IMR-90 (cell line): ENCODE results near the gene MSH6. TPM values are rescaled to one million over a fixed set of nuclear protein-coding genes. Genes with fewer than 3 reads are reported as not detected.

Experiments
- ATAC-seq: fragments of 200-7000 bp; cut with Tn5 transposase; 2 replicates; pipeline ENCODE4 v1.9.1; 2020; ENCODE audit warnings: low read depth, mild to moderate bottlenecking, moderate library complexity
- BruUV-seq: library from RNA; stranded (reverse); fragments of 400-500 nt; replicated peaks from 2 replicates; lab custom pipeline; 2021; lab: Mats Ljungman, UMichigan
- CTCF ChIA-PET: fragments of 300-600 bp; formaldehyde crosslinking; extraction: SDS; loops from one replicate; lab custom pipeline; 2021; ENCODE audit warnings: antibody characterized with exemption; lab: Yijun Ruan, JAX
- POLR2A ChIA-PET: fragments of 300-600 bp; sonication (Branson Sonifier 250); formaldehyde crosslinking; loops from one replicate; lab custom pipeline; 2022; ENCODE audit warnings: antibody characterized with exemption; ENCODE audit not compliant: unreplicated experiment; lab: Charles Lee
- DNase-seq: peaks from one replicate; pipeline ENCODE4 v3.0.0; 2013
- H2AFZ ChIP-seq: replicated peaks from 2 replicates; pipeline ENCODE3; 2013; ENCODE audit warnings: low read length, mild to moderate bottlenecking; ENCODE audit not compliant: poor library complexity
- H2AK5ac ChIP-seq: 2 replicates; pipeline ENCODE4 v1.6.1; 2013; ENCODE audit warnings: low read depth, low read length, inconsistent platforms
- H2AK9ac ChIP-seq: replicated peaks from 2 replicates; pipeline ENCODE3; 2013; ENCODE audit warnings: mild to moderate bottlenecking, low read depth, low read length, moderate library complexity; ENCODE audit not compliant: poor library complexity
- H2BK120ac ChIP-seq: 2 replicates; pipeline ENCODE4 v1.6.1; 2013; ENCODE audit warnings: low read depth, low read length, inconsistent platforms
- H2BK15ac ChIP-seq: 3 replicates; pipeline ENCODE4 v1.6.1; 2013; ENCODE audit warnings: low read depth, low read length, inconsistent platforms
- H2BK20ac ChIP-seq: 2 replicates; pipeline ENCODE4 v1.6.1; 2013; ENCODE audit warnings: low read depth, mild to moderate bottlenecking, inconsistent platforms, low read length, moderate library complexity
- H2BK5ac ChIP-seq: 2 replicates; pipeline ENCODE4 v1.6.1; 2013; ENCODE audit warnings: mild to moderate bottlenecking, low read depth, low read length, inconsistent platforms; ENCODE audit not compliant: poor library complexity, severe bottlenecking
- H3K14ac ChIP-seq: replicated peaks from 2 replicates; pipeline ENCODE4 v1.6.1; 2013; ENCODE audit warnings: low read depth, low read length, inconsistent platforms
- H3K18ac ChIP-seq: 2 replicates; pipeline ENCODE4 v1.6.1; 2013; ENCODE audit warnings: low read depth, low read length, control low read depth
- H3K23ac ChIP-seq: 2 replicates; pipeline ENCODE4 v1.6.1; 2013; ENCODE audit warnings: low read depth, low read length, inconsistent platforms
- H3K27ac ChIP-seq: 2 replicates; pipeline ENCODE4 v1.5.1; 2013; ENCODE audit warnings: mild to moderate bottlenecking, control low read depth, low read length; ENCODE audit not compliant: insufficient read depth
- H3K27me3 ChIP-seq: 2 replicates; pipeline ENCODE4 v1.6.1; 2013; ENCODE audit warnings: low read length; ENCODE audit not compliant: control insufficient read depth, insufficient read depth
- H3K36me3 ChIP-seq: 2 replicates; pipeline ENCODE4 v1.6.1; 2013; ENCODE audit warnings: low read length, mixed read lengths; ENCODE audit not compliant: control insufficient read depth, insufficient read depth
- H3K4ac ChIP-seq: 2 replicates; pipeline ENCODE4 v1.6.1; 2013; ENCODE audit warnings: low read depth, low read length, inconsistent platforms
- H3K4me1 ChIP-seq: 2 replicates; pipeline ENCODE4 v1.6.1; 2013; ENCODE audit warnings: low read length, mixed read lengths; ENCODE audit not compliant: control insufficient read depth, insufficient read depth
- H3K4me2 ChIP-seq: 2 replicates; pipeline ENCODE4 v1.6.1; 2013; ENCODE audit warnings: low read depth, mild to moderate bottlenecking, control low read depth, low read length, moderate library complexity
- H3K4me3 ChIP-seq: 2 replicates; pipeline ENCODE4 v1.5.1; 2013; ENCODE audit warnings: low read depth, mild to moderate bottlenecking, control low read depth, low read length, moderate library complexity; ENCODE audit not compliant: insufficient read depth
- H3K56ac ChIP-seq: 2 replicates; pipeline ENCODE4 v1.6.1; 2013; ENCODE audit warnings: low read length, inconsistent platforms; ENCODE audit not compliant: insufficient read depth; ENCODE audit errors: extremely low read depth
- H3K79me1 ChIP-seq, 2 experiments: 2 replicates each; pipeline ENCODE4 v1.6.1; 2013; ENCODE audit warnings: low read length in 2 of 2, inconsistent platforms in 1 of 2, low read depth in 1 of 2
- H3K9ac ChIP-seq: 2 replicates; pipeline ENCODE4 v1.6.1; 2013; ENCODE audit warnings: low read depth, low read length, control low read depth
- H3K9me1 ChIP-seq: 2 replicates; pipeline ENCODE4 v1.6.1; 2013; ENCODE audit warnings: low read length, inconsistent platforms; ENCODE audit not compliant: insufficient read depth
- H3K9me3 ChIP-seq: 2 replicates; pipeline ENCODE4 v1.6.1; 2013; ENCODE audit warnings: low read length; ENCODE audit not compliant: control insufficient read depth, insufficient read depth
- H4K20me1 ChIP-seq: 2 replicates; pipeline ENCODE4 v1.6.1; 2013; ENCODE audit warnings: low read length, inconsistent platforms; ENCODE audit not compliant: insufficient read depth
- H4K5ac ChIP-seq: 2 replicates; pipeline ENCODE4 v1.6.1; 2013; ENCODE audit warnings: mild to moderate bottlenecking, low read depth, low read length, control low read depth
- H4K8ac ChIP-seq, 2 experiments: 2 replicates each; pipeline ENCODE4 v1.6.1; 2013; ENCODE audit warnings: low read depth in 2 of 2, low read length in 2 of 2, control low read depth in 1 of 2, inconsistent platforms in 1 of 2
- H4K91ac ChIP-seq: 2 replicates; pipeline ENCODE4 v1.6.1; 2013; ENCODE audit warnings: low read depth, low read length, inconsistent platforms; ENCODE audit not compliant: insufficient read depth
- CEBPB ChIP-seq: IDR thresholded peaks from 2 replicates; pipeline ENCODE4 v1.6.1; 2012; ENCODE audit warnings: low read depth, low read length, improper control_type of control experiment
- CHD1 ChIP-seq: IDR thresholded peaks from 2 replicates; pipeline ENCODE4 v1.6.1; 2012; ENCODE audit warnings: low read depth, low read length, improper control_type of control experiment
- FOS ChIP-seq: fragments of 150-350 bp; IDR thresholded peaks from 2 replicates; pipeline ENCODE4 v1.6.1; 2016; ENCODE audit warnings: low read depth, low read length
- MAZ ChIP-seq: IDR thresholded peaks from 2 replicates; pipeline ENCODE4 v1.6.1; 2012; ENCODE audit warnings: low read depth, mild to moderate bottlenecking, low read length, improper control_type of control experiment, moderate library complexity, borderline replicate concordance
- MXI1 ChIP-seq: IDR thresholded peaks from 2 replicates; pipeline ENCODE4 v1.6.1; 2012; ENCODE audit warnings: low read depth, mild to moderate bottlenecking, low read length, moderate library complexity, borderline replicate concordance
- NFE2L2 ChIP-seq: fragments of 150-350 bp; IDR thresholded peaks from 2 replicates; pipeline ENCODE4 v1.6.1; 2016; ENCODE audit warnings: low read depth, mild to moderate bottlenecking, low read length
- POLR2A ChIP-seq: IDR thresholded peaks from 2 replicates; pipeline ENCODE4 v1.6.1; 2012; ENCODE audit warnings: mild to moderate bottlenecking, low read depth, low read length
- RAD21 ChIP-seq: IDR thresholded peaks from 2 replicates; pipeline ENCODE4 v1.6.1; 2012; ENCODE audit warnings: low read length, improper control_type of control experiment
- RCOR1 ChIP-seq: IDR thresholded peaks from 2 replicates; pipeline ENCODE4 v1.6.1; 2012; ENCODE audit warnings: mild to moderate bottlenecking, low read length, improper control_type of control experiment; ENCODE audit not compliant: insufficient replicate concordance
- RFX5 ChIP-seq: IDR thresholded peaks from 2 replicates; pipeline ENCODE4 v1.8.0; 2012; ENCODE audit warnings: low read depth, mild to moderate bottlenecking, low read length, moderate library complexity
- SMC3 ChIP-seq: fragments of 150-350 bp; IDR thresholded peaks from 2 replicates; pipeline ENCODE4 v1.6.1; 2016; ENCODE audit warnings: low read depth, mild to moderate bottlenecking, antibody characterized with exemption, low read length, moderate library complexity
- WGBS, 2 experiments: methylation state at CpG; one replicate each; pipeline versions ENCODE4 v1.1.5 to v1.1.7; 2013; ENCODE audit warnings: missing lambda C conversion rate in 2 of 2; ENCODE audit not compliant: insufficient read length in 1 of 2; ENCODE audit errors: extremely low coverage in 2 of 2; 5-methylcytosine and 5-hydroxymethylcytosine counted together
- dilution Hi-C: fragments of 300-500 bp; cut with HindIII; formaldehyde crosslinking; loops from one replicate; pipeline ENCODE4 v1.14.3; 2018; ENCODE audit warnings: low sequenced_read_pairs; ENCODE audit not compliant: unreplicated experiment
- in situ Hi-C: fragments of 300-500 bp; cut with MboI; formaldehyde crosslinking; loops from 3 replicates; pipeline ENCODE4 v1.14.3; 2019; ENCODE audit warnings: low sequenced_read_pairs, inconsistent platforms, mixed read lengths
- intact Hi-C: fragments of 100-400 bp; cut with micrococcal nuclease; formaldehyde crosslinking; loops from 2 replicates; pipeline ENCODE4 v1.10.0; 2022
- polyA plus RNA-seq, 3 experiments: library from polyadenylated mRNA; depleted of rRNA; stranded (reverse); fragments of >200 nt; gene quantifications; 2 replicates each; pipeline ENCODE4 v1.2.3, GENCODE V29; 2012; ENCODE audit warnings: low replicate concordance in 1 of 3
- total RNA-seq: library from RNA; depleted of rRNA; stranded (reverse); fragments of >200 nt; gene quantifications from 2 replicates; pipeline ENCODE4 v1.2.3, GENCODE V29; 2012
- TF ChIP-seq, protein P1 (sequence below): fragments of 150-350 bp; IDR thresholded peaks from 2 replicates; pipeline ENCODE4 v1.6.1; 2016; ENCODE audit warnings: low read depth, mild to moderate bottlenecking, low read length, moderate library complexity, borderline replicate concordance
- TF ChIP-seq, protein P2 (sequence below): fragments of 150-350 bp; IDR thresholded peaks from 2 replicates; pipeline ENCODE4 v1.6.1; 2017; ENCODE audit warnings: mild to moderate bottlenecking, antibody characterized with exemption, low read length, low read depth
- TF ChIP-seq, protein P3 (sequence below): conservative IDR thresholded peaks from 2 replicates; pipeline ENCODE4 v1.5.1; 2012; ENCODE audit warnings: mild to moderate bottlenecking, low read depth, low read length, improper control_type of control experiment

The MSH6 gene
- total and polyA plus RNA-seq, 2 of the 4 experiments (the other 2 are of a cell fraction) = 17.1 to 48.9 TPM

DNA sequence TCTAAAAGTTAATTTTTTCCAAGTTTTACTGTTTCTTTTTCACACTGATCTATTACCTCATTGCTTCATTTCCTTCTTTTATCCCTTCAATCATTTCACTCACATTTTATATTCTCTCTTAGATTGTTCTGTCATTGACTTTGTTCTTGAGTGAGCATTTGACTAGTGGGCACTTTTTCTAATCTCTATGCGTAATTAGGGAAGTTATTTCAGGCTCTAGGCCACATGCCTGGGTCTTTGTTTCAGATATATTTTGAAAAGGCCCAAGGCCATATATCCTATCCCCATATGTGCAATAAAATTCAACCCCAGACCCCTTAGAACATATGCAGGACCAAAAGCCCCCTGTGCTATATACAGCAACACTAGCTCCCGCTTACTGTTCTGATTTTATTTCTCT is 61.2 kb downstream of the MSH6 start:
- no CpG with 5 or more reads among the region's 2 CpGs for WGBS, 2 experiments
- in situ Hi-C loops = no loop called here
- Histone ChIP-seq H3K27me3 (no peaks in the 10 kb centered on the region), H3K4ac (no peak overlapping the region), H2AK9ac (no peak overlapping the region), H2AK5ac (no peak overlapping the region), H3K4me3 (no peak overlapping the region), H3K23ac (no peak overlapping the region), H2BK15ac (no peak overlapping the region), H3K79me1 (peaks cover 29 to 62% of the 10 kb centered on the region in 2 experiments), H4K91ac (no peak overlapping the region), H3K27ac (no peak overlapping the region), H2BK20ac (no peak overlapping the region), H3K18ac (no peak overlapping the region), H3K56ac (no peak overlapping the region), H3K36me3 (peaks cover 1% of the 10 kb centered on the region; the same call in 1 of the 2 replicates), H3K14ac (no peak overlapping the region), H4K5ac (no peak overlapping the region), H2BK5ac (no peak overlapping the region), H3K4me2 (no peak overlapping the region), H3K4me1 (peaks cover 2% of the 10 kb centered on the region; the same call in 1 of the 2 replicates), H4K8ac (no peak overlapping the region), H3K9ac (no peak overlapping the region), H3K9me3 (no peaks in the 10 kb centered on the region), H4K20me1 (peaks cover 59% of the 10 kb centered on the region), H2AFZ (no peak overlapping the region), H3K9me1 (peaks cover 8% of the 10 kb centered on the region; the same call in 1 of the 2 replicates), H2BK120ac (no peak overlapping the region)
- DNase-seq (no peak), ATAC-seq (no peak)
- ChIA-PET POLR2A (no interaction called here), CTCF (no interaction called here)
- dilution Hi-C loops = no loop called here
- TF ChIP-seq, protein P1, sequence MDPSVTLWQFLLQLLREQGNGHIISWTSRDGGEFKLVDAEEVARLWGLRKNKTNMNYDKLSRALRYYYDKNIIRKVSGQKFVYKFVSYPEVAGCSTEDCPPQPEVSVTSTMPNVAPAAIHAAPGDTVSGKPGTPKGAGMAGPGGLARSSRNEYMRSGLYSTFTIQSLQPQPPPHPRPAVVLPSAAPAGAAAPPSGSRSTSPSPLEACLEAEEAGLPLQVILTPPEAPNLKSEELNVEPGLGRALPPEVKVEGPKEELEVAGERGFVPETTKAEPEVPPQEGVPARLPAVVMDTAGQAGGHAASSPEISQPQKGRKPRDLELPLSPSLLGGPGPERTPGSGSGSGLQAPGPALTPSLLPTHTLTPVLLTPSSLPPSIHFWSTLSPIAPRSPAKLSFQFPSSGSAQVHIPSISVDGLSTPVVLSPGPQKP = no peak
- TF ChIP-seq CHD1 (no peak), POLR2A (no peak), NFE2L2 (no peak), FOS (no peak), MAZ (no peak), RAD21 (no peak), SMC3 (no peak), MXI1 (no peak), CEBPB (no peak), RFX5 (no peak), RCOR1 (no peak)
- TF ChIP-seq, protein P2, sequence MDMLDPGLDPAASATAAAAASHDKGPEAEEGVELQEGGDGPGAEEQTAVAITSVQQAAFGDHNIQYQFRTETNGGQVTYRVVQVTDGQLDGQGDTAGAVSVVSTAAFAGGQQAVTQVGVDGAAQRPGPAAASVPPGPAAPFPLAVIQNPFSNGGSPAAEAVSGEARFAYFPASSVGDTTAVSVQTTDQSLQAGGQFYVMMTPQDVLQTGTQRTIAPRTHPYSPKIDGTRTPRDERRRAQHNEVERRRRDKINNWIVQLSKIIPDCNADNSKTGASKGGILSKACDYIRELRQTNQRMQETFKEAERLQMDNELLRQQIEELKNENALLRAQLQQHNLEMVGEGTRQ = no peak
- TF ChIP-seq, protein P3, sequence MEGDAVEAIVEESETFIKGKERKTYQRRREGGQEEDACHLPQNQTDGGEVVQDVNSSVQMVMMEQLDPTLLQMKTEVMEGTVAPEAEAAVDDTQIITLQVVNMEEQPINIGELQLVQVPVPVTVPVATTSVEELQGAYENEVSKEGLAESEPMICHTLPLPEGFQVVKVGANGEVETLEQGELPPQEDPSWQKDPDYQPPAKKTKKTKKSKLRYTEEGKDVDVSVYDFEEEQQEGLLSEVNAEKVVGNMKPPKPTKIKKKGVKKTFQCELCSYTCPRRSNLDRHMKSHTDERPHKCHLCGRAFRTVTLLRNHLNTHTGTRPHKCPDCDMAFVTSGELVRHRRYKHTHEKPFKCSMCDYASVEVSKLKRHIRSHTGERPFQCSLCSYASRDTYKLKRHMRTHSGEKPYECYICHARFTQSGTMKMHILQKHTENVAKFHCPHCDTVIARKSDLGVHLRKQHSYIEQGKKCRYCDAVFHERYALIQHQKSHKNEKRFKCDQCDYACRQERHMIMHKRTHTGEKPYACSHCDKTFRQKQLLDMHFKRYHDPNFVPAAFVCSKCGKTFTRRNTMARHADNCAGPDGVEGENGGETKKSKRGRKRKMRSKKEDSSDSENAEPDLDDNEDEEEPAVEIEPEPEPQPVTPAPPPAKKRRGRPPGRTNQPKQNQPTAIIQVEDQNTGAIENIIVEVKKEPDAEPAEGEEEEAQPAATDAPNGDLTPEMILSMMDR = no peak
- BruUV-seq = no TSS peak
- intact Hi-C loops = no loop called here
